Measurements from ENCODE around the gene MYBPC3.

The MYBPC3 gene

DNA sequence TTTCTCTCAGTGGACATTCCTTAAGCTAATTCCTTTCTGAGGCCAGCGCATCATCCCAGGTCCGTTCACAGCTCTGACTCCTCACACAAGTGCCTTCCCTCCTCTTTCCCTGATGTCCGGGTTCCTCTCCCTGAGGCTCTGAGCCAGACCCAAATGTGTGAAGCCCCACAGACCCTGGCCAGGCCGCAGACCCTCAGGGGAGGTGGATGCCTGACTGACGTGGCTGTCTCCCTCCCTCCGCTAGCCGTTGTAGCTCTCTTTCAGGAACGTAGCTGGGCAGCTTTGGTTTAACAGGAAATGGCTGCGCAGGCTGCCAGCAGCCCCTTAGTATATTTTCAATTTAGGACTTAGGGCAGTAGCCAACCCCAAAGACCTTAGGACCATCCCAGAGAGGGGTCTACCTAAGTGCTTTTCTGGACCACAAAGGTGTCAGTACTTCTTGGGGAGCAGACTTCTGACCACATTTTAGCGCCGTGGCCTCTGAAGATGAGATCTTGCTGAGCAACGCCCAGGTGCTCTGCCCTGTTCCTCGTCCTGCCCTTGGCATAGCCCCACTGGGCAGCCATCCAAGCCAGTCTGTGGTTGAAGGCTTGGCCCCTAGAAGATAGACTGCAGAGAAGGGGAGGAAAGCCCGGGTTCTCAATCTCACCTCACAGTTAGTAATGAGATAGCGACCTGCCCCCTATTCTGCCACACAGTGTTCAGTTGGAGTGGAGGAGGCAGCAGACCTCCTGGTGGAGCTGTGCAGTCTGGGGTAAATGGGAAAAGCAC, 27.0 kb downstream of the MYBPC3 start:
- Histone ChIP-seq H2BK12ac (ENCODE audit: low read length) (no peak overlapping the region), H3K27me3 (ENCODE audit: insufficient read depth, low read length) (no peaks in the 10 kb centered on the region), H3K79me1 (ENCODE audit: low read length) (no peaks in the 10 kb centered on the region), H3K9me3 (ENCODE audit: insufficient read depth, low read depth, low read length) (no peaks in the 10 kb centered on the region), H4K12ac (ENCODE audit: low read depth, low read length) (no peak overlapping the region), H4K8ac (ENCODE audit: low read depth, low read length) (no peak overlapping the region), H3K4me2 (ENCODE audit: low read length) (no peak overlapping the region), H3K27ac (ENCODE audit: low read depth, low read length) (no peak overlapping the region), H3K23ac (ENCODE audit: low read length) (no peak overlapping the region), H3K79me2 (ENCODE audit: control insufficient read depth, insufficient read depth, low read length, poor library complexity) (no peaks in the 10 kb centered on the region), H3K9ac (ENCODE audit: low read length) (no peak overlapping the region), H3K36me3 (ENCODE audit: control insufficient read depth in 1 of 2, insufficient read depth in 2 of 2, low read length in 2 of 2) (peaks cover 49 to 54% of the 10 kb centered on the region in 2 experiments), H3K14ac (ENCODE audit: low read length) (no peak overlapping the region), H2BK5ac (ENCODE audit: low read depth, low read length, poor library complexity) (no peak overlapping the region), H3K18ac (ENCODE audit: low read length) (no peak overlapping the region), H2AFZ (ENCODE audit: insufficient read depth, low read length, poor library complexity) (no peak overlapping the region), H2BK120ac (ENCODE audit: insufficient read depth, low read length, poor library complexity) (no peak overlapping the region), H3K4me1 (ENCODE audit: control insufficient read depth in 1 of 2, insufficient read depth in 2 of 2, low read length in 2 of 2) (no peaks in the 10 kb centered on the region), H4K91ac (ENCODE audit: low read depth, low read length) (no peak overlapping the region), H3K4ac (ENCODE audit: low read depth, low read length) (no peak overlapping the region), H3K4me3 (ENCODE audit: low read depth, low read length) (no peak overlapping the region), H2AK5ac (ENCODE audit: low read length) (no peak overlapping the region)
- no CpG with 5 or more reads among the region's 15 CpGs for WGBS (ENCODE audit: extremely low coverage, insufficient coverage, insufficient read length)
- no peak for DNase-seq

DNA sequence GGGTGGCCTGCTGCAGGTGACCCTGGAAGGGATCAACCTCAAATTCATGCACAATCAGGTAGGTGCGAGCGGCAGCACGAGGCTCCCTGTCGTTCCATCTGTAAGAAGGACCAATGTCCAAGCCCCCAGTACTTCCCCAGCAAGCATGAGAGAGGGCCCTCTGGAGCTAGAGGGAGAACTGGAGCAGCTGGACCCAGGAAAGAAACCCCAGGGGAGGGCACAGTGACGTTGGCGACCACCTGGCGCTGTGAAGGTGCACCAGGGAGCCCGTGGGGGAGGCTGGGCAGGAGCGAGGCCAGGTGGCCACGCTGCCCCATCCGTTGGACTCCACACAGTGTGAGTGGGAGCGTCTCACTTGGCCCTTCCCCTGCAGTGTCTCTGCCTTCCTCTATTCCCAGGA, 28.0 kb downstream of the MYBPC3 start:
- Histone ChIP-seq H3K36me3 (ENCODE audit: control insufficient read depth in 1 of 2, insufficient read depth in 2 of 2, low read length in 2 of 2) (peaks cover 47% of the 10 kb centered on the region in 2 experiments), H3K14ac (ENCODE audit: low read length) (no peak overlapping the region), H2AFZ (ENCODE audit: insufficient read depth, low read length, poor library complexity) (no peak overlapping the region), H3K9me3 (ENCODE audit: insufficient read depth, low read depth, low read length) (no peaks in the 10 kb centered on the region), H3K4ac (ENCODE audit: low read depth, low read length) (no peak overlapping the region), H4K91ac (ENCODE audit: low read depth, low read length) (no peak overlapping the region), H4K8ac (ENCODE audit: low read depth, low read length) (no peak overlapping the region), H3K4me1 (ENCODE audit: control insufficient read depth in 1 of 2, insufficient read depth in 2 of 2, low read length in 2 of 2) (no peaks in the 10 kb centered on the region), H3K27ac (ENCODE audit: low read depth, low read length) (no peak overlapping the region), H2BK12ac (ENCODE audit: low read length) (no peak overlapping the region), H3K4me2 (ENCODE audit: low read length) (no peak overlapping the region), H3K9ac (ENCODE audit: low read length) (no peak overlapping the region), H3K79me2 (ENCODE audit: control insufficient read depth, insufficient read depth, low read length, poor library complexity) (no peaks in the 10 kb centered on the region), H3K4me3 (ENCODE audit: low read depth, low read length) (no peak overlapping the region), H4K12ac (ENCODE audit: low read depth, low read length) (no peak overlapping the region), H3K23ac (ENCODE audit: low read length) (no peak overlapping the region), H2AK5ac (ENCODE audit: low read length) (no peak overlapping the region), H3K27me3 (ENCODE audit: insufficient read depth, low read length) (no peaks in the 10 kb centered on the region), H2BK5ac (ENCODE audit: low read depth, low read length, poor library complexity) (no peak overlapping the region), H3K79me1 (ENCODE audit: low read length) (no peaks in the 10 kb centered on the region), H2BK120ac (ENCODE audit: insufficient read depth, low read length, poor library complexity) (no peak overlapping the region), H3K18ac (ENCODE audit: low read length) (no peak overlapping the region)
- no CpG with 5 or more reads among the region's 12 CpGs for WGBS (ENCODE audit: extremely low coverage, insufficient coverage, insufficient read length)
- no peak for DNase-seq

- WGBS (ENCODE audit: extremely low coverage, insufficient coverage, insufficient read length), result no CpG with 5 or more reads among the region's 2 CpGs
Measured at GRCh38 chr11:47318166-47318565, 34.3 kb downstream of the MYBPC3 start.

GRCh38 chr11:47317064-47317828, 35.3 kb downstream of the MYBPC3 start:
- Histone ChIP-seq H3K4me2 (ENCODE audit: low read length) (no peak overlapping the region), H2BK12ac (ENCODE audit: low read length) (no peak overlapping the region), H3K27ac (ENCODE audit: low read depth, low read length) (no peak overlapping the region), H2BK5ac (ENCODE audit: low read depth, low read length, poor library complexity) (no peak overlapping the region), H3K18ac (ENCODE audit: low read length) (no peak overlapping the region), H3K36me3 (ENCODE audit: control insufficient read depth in 1 of 2, insufficient read depth in 2 of 2, low read length in 2 of 2) (peaks cover 22 to 27% of the 10 kb centered on the region in 2 experiments), H4K12ac (ENCODE audit: low read depth, low read length) (no peak overlapping the region), H3K4me3 (ENCODE audit: low read depth, low read length) (no peak overlapping the region), H3K14ac (ENCODE audit: low read length) (no peak overlapping the region), H3K9me3 (ENCODE audit: insufficient read depth, low read depth, low read length) (no peaks in the 10 kb centered on the region), H3K4me1 (ENCODE audit: control insufficient read depth in 1 of 2, insufficient read depth in 2 of 2, low read length in 2 of 2) (no peaks in the 10 kb centered on the region), H2AFZ (ENCODE audit: insufficient read depth, low read length, poor library complexity) (no peak overlapping the region), H3K9ac (ENCODE audit: low read length) (no peak overlapping the region), H2BK120ac (ENCODE audit: insufficient read depth, low read length, poor library complexity) (no peak overlapping the region), H3K23ac (ENCODE audit: low read length) (no peak overlapping the region), H4K8ac (ENCODE audit: low read depth, low read length) (no peak overlapping the region), H3K79me2 (ENCODE audit: control insufficient read depth, insufficient read depth, low read length, poor library complexity) (no peaks in the 10 kb centered on the region), H3K27me3 (ENCODE audit: insufficient read depth, low read length) (no peaks in the 10 kb centered on the region), H3K79me1 (ENCODE audit: low read length) (no peaks in the 10 kb centered on the region), H4K91ac (ENCODE audit: low read depth, low read length) (no peak overlapping the region), H3K4ac (ENCODE audit: low read depth, low read length) (no peak overlapping the region), H2AK5ac (ENCODE audit: low read length) (no peak overlapping the region)
- DNase-seq, result no peak
- no CpG with 5 or more reads among the region's 5 CpGs for WGBS (ENCODE audit: extremely low coverage, insufficient coverage, insufficient read length)

More at GRCh38 chr11:47318166-47318565, 34.3 kb downstream of the MYBPC3 start:
- Histone ChIP-seq H3K4me3 (ENCODE audit: low read depth, low read length) (no peak overlapping the region), H3K23ac (ENCODE audit: low read length) (no peak overlapping the region), H3K9me3 (ENCODE audit: insufficient read depth, low read depth, low read length) (no peaks in the 10 kb centered on the region), H3K79me2 (ENCODE audit: control insufficient read depth, insufficient read depth, low read length, poor library complexity) (no peaks in the 10 kb centered on the region), H4K8ac (ENCODE audit: low read depth, low read length) (no peak overlapping the region), H2AK5ac (ENCODE audit: low read length) (no peak overlapping the region), H3K36me3 (ENCODE audit: control insufficient read depth in 1 of 2, insufficient read depth in 2 of 2, low read length in 2 of 2) (peaks cover 21 to 23% of the 10 kb centered on the region in 2 experiments), H3K9ac (ENCODE audit: low read length) (no peak overlapping the region), H3K4me2 (ENCODE audit: low read length) (no peak overlapping the region), H3K18ac (ENCODE audit: low read length) (no peak overlapping the region), H2AFZ (ENCODE audit: insufficient read depth, low read length, poor library complexity) (no peak overlapping the region), H2BK12ac (ENCODE audit: low read length) (no peak overlapping the region), H3K14ac (ENCODE audit: low read length) (no peak overlapping the region), H3K4ac (ENCODE audit: low read depth, low read length) (no peak overlapping the region), H2BK120ac (ENCODE audit: insufficient read depth, low read length, poor library complexity) (no peak overlapping the region), H4K91ac (ENCODE audit: low read depth, low read length) (no peak overlapping the region), H3K4me1 (ENCODE audit: control insufficient read depth in 1 of 2, insufficient read depth in 2 of 2, low read length in 2 of 2) (no peaks in the 10 kb centered on the region), H2BK5ac (ENCODE audit: low read depth, low read length, poor library complexity) (no peak overlapping the region), H3K27ac (ENCODE audit: low read depth, low read length) (no peak overlapping the region), H4K12ac (ENCODE audit: low read depth, low read length) (no peak overlapping the region), H3K79me1 (ENCODE audit: low read length) (no peaks in the 10 kb centered on the region), H3K27me3 (ENCODE audit: insufficient read depth, low read length) (no peaks in the 10 kb centered on the region)
- DNase-seq, result no peak

Measured in trophoblast cell (in vitro differentiated cells and primary cell).